NCI-H187 (cell line): ENCODE data around the gene TMEM45B.
"Not testable (repeated sequence)": the region's sequence is repeated elsewhere in the genome, so short reads cannot be mapped to it uniquely, and the experiment has no call there.

ENCODE experiments used
- DNase-seq, 2 experiments: peaks; one replicate each; lab custom pipeline; 2025; lab: John Stamatoyannopoulos, UW

The TMEM45B gene

GRCh38 chr11:129815596-129816461, at the start of gene TMEM45B:
TSS of gene TMEM45B (plus strand) at chr11:129815848. CDS start at chr11:129852483, 36,635 bp downstream.
- DNase-seq: peak in 1 of 2 experiments; percentile 12

GRCh38 chr11:129766898-129767604, 48.6 kb upstream of the TMEM45B start:
- no peak for DNase-seq

- no peak for DNase-seq
Observed at GRCh38 chr11:129767827-129768226, 47.8 kb upstream of the TMEM45B start.

GRCh38 chr11:129768356-129768755, 47.3 kb upstream of the TMEM45B start:
- DNase-seq: no peak

GRCh38 chr11:129769059-129769458, 46.6 kb upstream of the TMEM45B start:
- no peak for DNase-seq

GRCh38 chr11:129770993-129771392, 44.7 kb upstream of the TMEM45B start:
- no peak for DNase-seq

- not testable (repeated sequence) for DNase-seq
Observed at GRCh38 chr11:129771456-129771855, 44.2 kb upstream of the TMEM45B start.

- no peak for DNase-seq
Observed at GRCh38 chr11:129778877-129779276, 36.8 kb upstream of the TMEM45B start.

GRCh38 chr11:129779342-129779741, 36.3 kb upstream of the TMEM45B start:
- no peak for DNase-seq

GRCh38 chr11:129785383-129786111, 30.1 kb upstream of the TMEM45B start:
- no peak for DNase-seq

- DNase-seq: not testable (repeated sequence)
Observed at GRCh38 chr11:129786112-129786416, 29.6 kb upstream of the TMEM45B start.

GRCh38 chr11:129787532-129788155, 28.0 kb upstream of the TMEM45B start:
- no peak for DNase-seq

- no peak for DNase-seq
Observed at GRCh38 chr11:129788278-129788677, 27.4 kb upstream of the TMEM45B start.

- no peak for DNase-seq
Observed at GRCh38 chr11:129790106-129790505, 25.5 kb upstream of the TMEM45B start.

GRCh38 chr11:129791515-129791914, 24.1 kb upstream of the TMEM45B start:
- no peak for DNase-seq

GRCh38 chr11:129792663-129793062, 23.0 kb upstream of the TMEM45B start:
- no peak for DNase-seq

GRCh38 chr11:129795089-129795488, 20.6 kb upstream of the TMEM45B start:
- no peak for DNase-seq

- no peak for DNase-seq
Observed at GRCh38 chr11:129798212-129798611, 17.4 kb upstream of the TMEM45B start.

- not testable (repeated sequence) for DNase-seq
Observed at GRCh38 chr11:129800162-129800561, 15.5 kb upstream of the TMEM45B start.

- no peak for DNase-seq
Observed at GRCh38 chr11:129800655-129801054, 15.0 kb upstream of the TMEM45B start.

- no peak for DNase-seq
Observed at GRCh38 chr11:129803533-129803932, 12.1 kb upstream of the TMEM45B start.

GRCh38 chr11:129804012-129804411, 11.6 kb upstream of the TMEM45B start:
- DNase-seq: no peak
